ENCODE measurements around the gene ASB1. TPM values are rescaled to one million over a fixed set of nuclear protein-coding genes. Genes with fewer than 3 reads are reported as not detected.
A peak's percentile ranks its signal among the peaks of the same experiment; 100 is the strongest.

The ASB1 gene
- total RNA-seq, 4 donors from 2014 or later: 3.9 to 17.7 (median 8.9) TPM

GRCh38 chr2:238380785-238381184 is 45.9 kb upstream of the ASB1 start:
- no peak overlapping the region for H3K4me3 ChIP-seq
- H3K27me3 ChIP-seq: no peaks in the 10 kb centered on the region
- no peaks in the 10 kb centered on the region for H3K9me3 ChIP-seq
- no peak for TF ChIP-seq CTCF (IDR thresholded peaks at IDR 0.05)
- no peak for DNase-seq
- intact Hi-C loops (cut with DNase I): no loop called here
- H3K27ac ChIP-seq: peak overlapping the region in 1 of 4 donors; percentile 29
- peaks cover 0 to 16% (median 0%) of the 10 kb centered on the region in 3 donors for H3K36me3 ChIP-seq
- 14% methylated on average over 1 of the region's 1 CpG for WGBS, 2 donors
- peaks cover 5 to 29% (median 13%) of the 10 kb centered on the region in 3 donors for H3K4me1 ChIP-seq

GRCh38 chr2:238381341-238382115 is 45.2 kb upstream of the ASB1 start:
- intact Hi-C loops (cut with DNase I): no loop called here
- Histone ChIP-seq H3K36me3 (peaks cover 0 to 16% (median 0%) of the 10 kb centered on the region in 3 donors), H3K27ac (no peak overlapping the region), H3K9me3 (no peaks in the 10 kb centered on the region), H3K4me1 (peaks cover 5 to 29% (median 13%) of the 10 kb centered on the region in 3 donors), H3K4me3 (no peak overlapping the region), H3K27me3 (no peaks in the 10 kb centered on the region)
- no peak for DNase-seq
- 83 to 86% methylated on average over 13 of the region's 16 CpGs for WGBS, 2 donors
- TF ChIP-seq CTCF (IDR thresholded peaks at IDR 0.05): no peak
- no peak for TF ChIP-seq POLR2A (IDR thresholded peaks at IDR 0.05)

- H3K4me3 ChIP-seq: no peak overlapping the region
- peaks cover 0 to 16% (median 0%) of the 10 kb centered on the region in 3 donors for H3K36me3 ChIP-seq
- peaks cover 5 to 29% (median 13%) of the 10 kb centered on the region in 3 donors for H3K4me1 ChIP-seq
- intact Hi-C loops (cut with DNase I): no loop called here
- 63 to 78% methylated on average over 4 to 5 of the region's 5 CpGs for WGBS, 2 donors
- no peak overlapping the region for H3K27ac ChIP-seq
- H3K9me3 ChIP-seq: no peaks in the 10 kb centered on the region
- no peak for TF ChIP-seq POLR2A (IDR thresholded peaks at IDR 0.05)
- no peaks in the 10 kb centered on the region for H3K27me3 ChIP-seq
- no peak for DNase-seq
Observed at GRCh38 chr2:238382381-238382781, 44.3 kb upstream of the ASB1 start.

GRCh38 chr2:238383135-238383534 is 43.6 kb upstream of the ASB1 start:
- intact Hi-C loops (cut with DNase I): no loop called here

GRCh38 chr2:238383743-238384380 is 42.9 kb upstream of the ASB1 start:
- Histone ChIP-seq H3K4me1 (peaks cover 5 to 27% (median 13%) of the 10 kb centered on the region in 3 donors), H3K27me3 (no peaks in the 10 kb centered on the region), H3K36me3 (peaks cover 0 to 16% (median 0%) of the 10 kb centered on the region in 3 donors), H3K27ac (no peak overlapping the region), H3K9me3 (no peaks in the 10 kb centered on the region), H3K4me3 (no peak overlapping the region)
- no peak for DNase-seq
- intact Hi-C loops (cut with DNase I): no loop called here
- TF ChIP-seq CTCF (IDR thresholded peaks at IDR 0.05) (no peak), POLR2A (IDR thresholded peaks at IDR 0.05) (no peak)
- 80 to 84% methylated on average over 5 to 7 of the region's 7 CpGs for WGBS, 2 donors

More at GRCh38 chr2:238383135-238383534, 43.6 kb upstream of the ASB1 start:
- Histone ChIP-seq H3K4me1 (peaks cover 5 to 29% (median 13%) of the 10 kb centered on the region in 3 donors), H3K36me3 (peaks cover 0 to 16% (median 0%) of the 10 kb centered on the region in 3 donors), H3K27ac (no peak overlapping the region), H3K4me3 (no peak overlapping the region), H3K9me3 (no peaks in the 10 kb centered on the region), H3K27me3 (no peaks in the 10 kb centered on the region)
- no peak for DNase-seq
- WGBS, 2 donors: 92 to 96% methylated on average over 4 to 5 of the region's 5 CpGs
- TF ChIP-seq POLR2A (IDR thresholded peaks at IDR 0.05) (no peak), CTCF (IDR thresholded peaks at IDR 0.05) (no peak)

All from esophagus squamous epithelium (tissue), 5 donors.